Measurements from ENCODE around the gene HYDIN.
"Not testable (repeated sequence)": the region's sequence is repeated elsewhere in the genome, so short reads cannot be mapped to it uniquely, and the experiment has no call there.

Gene HYDIN

DNA sequence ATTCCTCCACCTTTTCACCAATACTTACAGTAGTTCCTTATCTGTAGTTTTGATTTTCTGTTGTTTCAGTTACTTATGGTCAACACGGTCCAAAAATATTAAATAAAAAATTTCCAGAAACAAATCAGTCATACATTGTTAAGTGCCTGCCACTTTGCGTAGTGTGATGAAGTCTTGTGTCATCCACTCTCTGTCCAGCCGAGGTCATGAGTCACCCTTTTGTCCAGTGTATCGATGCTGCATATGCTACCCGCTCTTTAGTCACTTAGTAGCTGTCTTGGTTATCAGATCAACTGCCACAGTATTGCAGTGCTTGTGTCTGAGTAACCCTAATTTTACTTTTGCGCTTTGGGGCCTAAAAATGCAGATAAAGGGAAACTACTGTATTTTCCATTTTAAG is 146.9 kb downstream of the HYDIN start:
- not testable (repeated sequence) for DNase-seq

- DNase-seq, result not testable (repeated sequence)
Measured at GRCh38 chr16:71080777-71081176, 149.7 kb downstream of the HYDIN start.

GRCh38 chr16:71080262-71080661 is 150.3 kb downstream of the HYDIN start:
- DNase-seq, result not testable (repeated sequence)

DNA sequence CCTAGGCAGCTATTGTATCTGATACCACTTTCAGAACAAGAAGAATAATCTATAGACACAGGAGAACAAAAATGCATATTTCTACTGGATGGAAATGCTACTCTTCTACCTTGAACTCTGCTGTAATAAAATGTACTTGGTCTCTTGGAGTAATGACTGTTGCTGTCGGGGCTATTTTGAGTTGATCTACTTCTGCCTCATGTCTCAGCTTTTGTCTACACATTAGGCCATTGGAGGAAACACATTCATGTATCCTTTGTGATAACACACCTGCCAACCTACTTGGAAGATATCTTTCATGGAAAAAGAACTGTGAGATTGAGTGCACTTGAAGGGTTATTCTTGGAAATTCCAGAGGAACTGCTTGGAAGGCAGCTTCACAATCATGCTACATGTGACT is 159.9 kb downstream of the HYDIN start:
- not testable (repeated sequence) for DNase-seq

GRCh38 chr16:71069842-71070241 is 160.7 kb downstream of the HYDIN start:
- not testable (repeated sequence) for DNase-seq

GRCh38 chr16:71053897-71054609 is 176.5 kb downstream of the HYDIN start:
- DNase-seq, result not testable (repeated sequence)

- DNase-seq, result not testable (repeated sequence)
Measured at GRCh38 chr16:71050307-71050706, 180.2 kb downstream of the HYDIN start.

GRCh38 chr16:71039368-71040111 is 191.0 kb downstream of the HYDIN start:
- DNase-seq, result not testable (repeated sequence)

DNA sequence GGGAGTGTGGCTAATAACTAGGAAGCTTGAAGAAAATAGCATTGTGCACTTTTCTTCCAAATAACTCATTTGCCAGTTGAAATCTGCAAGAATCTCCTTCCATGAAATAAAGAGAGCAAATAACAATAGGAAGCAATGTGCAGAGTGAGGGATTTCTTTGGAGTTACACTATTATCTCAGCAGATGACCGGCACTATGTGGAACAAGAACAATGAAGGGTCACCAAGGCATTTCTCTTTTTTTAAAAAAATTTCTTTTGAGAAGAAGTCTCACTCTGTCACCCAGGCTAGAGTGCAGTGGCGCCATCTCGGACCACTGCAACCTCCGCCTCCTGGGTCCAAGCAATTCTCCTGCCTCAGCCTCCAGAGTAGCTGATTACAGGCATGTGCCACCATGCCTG is 192.1 kb downstream of the HYDIN start:
- DNase-seq, result not testable (repeated sequence)

DNA sequence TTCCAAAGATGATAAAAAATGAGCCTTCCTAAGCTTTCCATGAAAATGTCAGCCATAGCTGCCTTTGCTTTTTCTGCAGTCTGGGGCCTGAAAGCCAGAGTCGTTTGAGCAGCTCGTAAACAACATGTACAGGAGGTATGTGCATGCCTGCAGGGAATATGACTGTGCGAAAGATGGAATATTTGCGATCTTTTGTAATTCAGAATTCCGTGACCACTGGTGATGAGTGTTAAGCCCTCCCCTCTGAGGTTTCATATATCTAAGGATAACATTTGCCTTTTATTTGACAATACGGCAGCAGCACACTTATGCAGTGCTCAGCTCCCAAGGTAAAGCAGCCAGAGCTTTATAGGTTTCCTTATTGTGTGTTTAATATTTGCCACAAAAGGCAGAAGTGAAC is 192.5 kb downstream of the HYDIN start:
- not testable (repeated sequence) for DNase-seq

GRCh38 chr16:71028032-71028727 is 202.3 kb downstream of the HYDIN start:
- DNase-seq, result not testable (repeated sequence)

- not testable (repeated sequence) for DNase-seq
Measured at GRCh38 chr16:71027511-71027910, 203.0 kb downstream of the HYDIN start.

GRCh38 chr16:71023851-71024439 is 206.6 kb downstream of the HYDIN start:
- not testable (repeated sequence) for DNase-seq

GRCh38 chr16:71021961-71022537 is 208.5 kb downstream of the HYDIN start:
- not testable (repeated sequence) for DNase-seq

- DNase-seq, result not testable (repeated sequence)
Measured at GRCh38 chr16:71019067-71019682, 211.3 kb downstream of the HYDIN start.

DNA sequence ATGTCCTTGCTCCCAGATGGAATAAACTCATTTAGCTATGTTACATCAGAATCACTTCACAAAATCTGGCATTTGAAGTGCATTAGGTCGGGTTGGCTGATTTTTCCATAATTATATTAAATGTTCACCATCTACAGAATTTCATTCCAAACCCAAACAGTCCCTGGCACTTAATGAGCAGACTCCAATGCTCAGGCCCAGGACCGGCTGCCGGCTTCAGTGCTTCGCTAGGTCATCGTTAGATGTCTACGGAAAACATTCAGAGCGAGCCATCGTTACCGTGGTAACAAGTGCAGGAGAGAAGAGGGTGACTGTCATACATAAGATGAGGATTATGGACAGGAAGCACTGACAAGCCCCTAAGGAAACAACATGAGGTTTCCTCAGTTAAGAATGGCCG is 215.1 kb downstream of the HYDIN start:
- DNase-seq, result not testable (repeated sequence)

- not testable (repeated sequence) for DNase-seq
Measured at GRCh38 chr16:71009440-71010223, 220.9 kb downstream of the HYDIN start.

DNA sequence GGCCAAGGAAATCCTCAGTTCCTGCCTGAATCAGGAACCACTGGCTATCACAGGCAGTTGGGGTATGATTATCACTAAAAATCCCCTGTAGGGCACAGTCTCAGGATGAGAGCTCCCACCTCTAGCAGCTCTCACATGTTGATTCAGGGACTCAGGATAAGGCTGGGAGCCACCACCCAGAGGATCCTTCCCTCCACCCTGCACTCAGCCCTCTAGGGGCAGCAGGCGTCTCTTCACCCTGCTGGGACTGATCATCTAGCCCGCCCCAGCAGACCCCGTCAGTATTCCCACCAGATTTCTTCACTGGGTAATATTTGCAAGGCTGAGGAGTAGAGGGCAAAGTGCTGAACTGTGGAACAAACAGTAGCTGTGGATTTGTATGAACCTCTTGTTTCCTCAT is 224.0 kb downstream of the HYDIN start:
- not testable (repeated sequence) for DNase-seq

DNA sequence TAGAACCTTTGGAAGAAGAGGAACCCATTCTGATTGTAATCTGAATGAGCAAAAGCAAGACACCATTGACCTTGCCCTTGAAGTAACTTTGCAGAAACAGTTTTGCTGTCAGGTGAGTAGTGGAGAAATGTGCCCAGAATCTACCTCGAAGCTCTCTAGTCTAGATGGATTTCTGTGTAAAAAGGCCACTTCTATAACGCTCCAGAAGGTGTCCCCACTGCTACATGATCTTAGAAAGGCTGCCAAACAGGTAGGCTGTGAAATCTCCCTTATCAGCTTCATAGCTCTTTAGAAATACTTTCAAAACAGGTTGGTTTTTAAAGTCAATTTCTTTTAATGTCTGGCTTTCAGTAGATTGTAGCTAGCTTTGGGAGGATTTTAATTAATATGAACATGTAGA is 230.8 kb downstream of the HYDIN start:
- DNase-seq, result not testable (repeated sequence)

GRCh38 chr16:70995799-70996198 is 234.7 kb downstream of the HYDIN start:
- not testable (repeated sequence) for DNase-seq

DNA sequence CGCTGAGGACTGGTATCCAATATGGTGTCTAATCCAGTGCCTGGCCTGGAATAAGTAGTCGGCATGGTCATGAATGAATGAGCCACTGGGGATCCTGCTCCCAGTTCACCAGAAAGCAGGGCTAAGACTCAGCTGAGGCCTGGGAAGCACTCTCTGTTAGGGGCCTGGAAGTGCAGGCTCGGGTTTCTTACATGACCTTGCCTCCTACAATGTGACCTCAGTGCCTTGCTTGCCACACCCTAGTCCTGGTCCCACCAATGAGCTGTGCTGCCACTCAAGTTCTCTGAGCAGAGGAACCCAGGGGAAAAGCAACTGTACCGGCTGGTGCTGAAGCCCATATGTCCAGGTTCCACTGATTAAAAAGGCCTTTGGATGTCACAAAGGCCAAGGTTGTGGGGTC is 238.0 kb downstream of the HYDIN start:
- not testable (repeated sequence) for DNase-seq

All from activated CD4-positive, alpha-beta T cell treated with anti-CD3 and anti-CD28 coated beads, Interleukin-2, amount 50 U/mL, for 16 hours (primary cell).